KMS-11 (cell line): Measurements from ENCODE around the gene AOPEP.

Experiments used
- H2AFZ ChIP-seq: fragments of 200-600 bp; sonication (generic); 2 replicates; pipeline ENCODE4 v1.6.1; 2016; ENCODE audit warnings: antibody characterized with exemption, mixed run types, low read depth
- H3K27ac ChIP-seq: fragments of 200-600 bp; sonication (generic); 2 replicates; pipeline ENCODE4 v1.6.1; 2016; ENCODE audit warnings: mild to moderate bottlenecking, mixed run types
- H3K27me3 ChIP-seq: fragments of 200-600 bp; sonication (generic); 2 replicates; pipeline ENCODE4 v1.6.1; 2017; ENCODE audit warnings: mild to moderate bottlenecking, low read depth, mixed run types, moderate library complexity; ENCODE audit not compliant: insufficient read depth
- H3K36me3 ChIP-seq: fragments of 200-600 bp; sonication (generic); 2 replicates; pipeline ENCODE4 v1.6.1; 2017; ENCODE audit warnings: mild to moderate bottlenecking, mixed run types; ENCODE audit not compliant: insufficient read depth
- H3K4me1 ChIP-seq: fragments of 200-600 bp; sonication (generic); 2 replicates; pipeline ENCODE4 v1.6.1; 2016; ENCODE audit warnings: mild to moderate bottlenecking, low read depth, mixed run types; ENCODE audit not compliant: poor library complexity, severe bottlenecking
- H3K4me2 ChIP-seq: fragments of 200-600 bp; sonication (generic); 2 replicates; pipeline ENCODE4 v1.7.0; 2016; ENCODE audit warnings: mild to moderate bottlenecking, mixed run types
- H3K4me3 ChIP-seq: fragments of 200-600 bp; sonication (generic); IDR thresholded peaks from 2 replicates; pipeline ENCODE4 v1.6.1; 2017; ENCODE audit warnings: low read depth, low read length, mixed read lengths; ENCODE audit not compliant: insufficient read depth
- H3K79me2 ChIP-seq: fragments of 200-600 bp; sonication (generic); 2 replicates; pipeline ENCODE4 v1.6.1; 2016; ENCODE audit warnings: low read depth, mixed run types; ENCODE audit not compliant: insufficient read depth
- H3K9ac ChIP-seq: fragments of 200-600 bp; sonication (generic); 2 replicates; pipeline ENCODE4 v1.6.1; 2016; ENCODE audit warnings: mild to moderate bottlenecking, mixed run types
- H4K20me1 ChIP-seq: fragments of 200-600 bp; sonication (generic); 2 replicates; pipeline ENCODE4 v1.6.1; 2016; ENCODE audit warnings: mild to moderate bottlenecking, mixed run types; ENCODE audit not compliant: insufficient read depth
- TF ChIP-seq, protein P1 (sequence below): fragments of 200-600 bp; sonication (generic); conservative IDR thresholded peaks from 2 replicates; pipeline ENCODE4 v1.6.1; 2017; ENCODE audit warnings: low read depth, mild to moderate bottlenecking, antibody characterized with exemption, low read length, moderate library complexity, mixed read lengths

Gene AOPEP

DNA sequence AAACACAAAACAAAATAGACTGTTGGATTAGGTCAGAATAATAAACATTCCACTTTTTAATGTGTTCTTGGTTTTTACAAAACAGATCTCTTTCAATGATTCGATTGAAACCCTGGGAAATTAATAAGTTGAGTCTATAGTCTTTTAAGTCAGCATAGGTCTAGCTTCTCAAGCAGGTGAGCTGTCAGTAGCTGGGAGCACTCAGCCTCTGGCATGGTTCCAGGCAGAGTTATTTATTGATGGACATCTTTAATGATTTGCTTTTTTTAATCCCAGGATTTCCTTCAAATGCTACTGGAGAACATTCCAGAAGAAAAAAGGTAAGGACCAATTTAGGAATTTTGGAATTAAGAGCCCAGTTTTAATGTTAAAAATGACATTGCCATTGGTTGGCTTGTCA is 241.0 kb downstream of the AOPEP start:
- Histone ChIP-seq H2AFZ (no peak overlapping the region), H3K4me1 (no peaks in the 10 kb centered on the region), H4K20me1 (no peaks in the 10 kb centered on the region), H3K9ac (no peak overlapping the region), H3K79me2 (no peaks in the 10 kb centered on the region), H3K4me2 (no peak overlapping the region), H3K4me3 (no peak overlapping the region), H3K27ac (no peak overlapping the region), H3K27me3 (no peaks in the 10 kb centered on the region), H3K36me3 (no peaks in the 10 kb centered on the region)
- TF ChIP-seq, protein P1, sequence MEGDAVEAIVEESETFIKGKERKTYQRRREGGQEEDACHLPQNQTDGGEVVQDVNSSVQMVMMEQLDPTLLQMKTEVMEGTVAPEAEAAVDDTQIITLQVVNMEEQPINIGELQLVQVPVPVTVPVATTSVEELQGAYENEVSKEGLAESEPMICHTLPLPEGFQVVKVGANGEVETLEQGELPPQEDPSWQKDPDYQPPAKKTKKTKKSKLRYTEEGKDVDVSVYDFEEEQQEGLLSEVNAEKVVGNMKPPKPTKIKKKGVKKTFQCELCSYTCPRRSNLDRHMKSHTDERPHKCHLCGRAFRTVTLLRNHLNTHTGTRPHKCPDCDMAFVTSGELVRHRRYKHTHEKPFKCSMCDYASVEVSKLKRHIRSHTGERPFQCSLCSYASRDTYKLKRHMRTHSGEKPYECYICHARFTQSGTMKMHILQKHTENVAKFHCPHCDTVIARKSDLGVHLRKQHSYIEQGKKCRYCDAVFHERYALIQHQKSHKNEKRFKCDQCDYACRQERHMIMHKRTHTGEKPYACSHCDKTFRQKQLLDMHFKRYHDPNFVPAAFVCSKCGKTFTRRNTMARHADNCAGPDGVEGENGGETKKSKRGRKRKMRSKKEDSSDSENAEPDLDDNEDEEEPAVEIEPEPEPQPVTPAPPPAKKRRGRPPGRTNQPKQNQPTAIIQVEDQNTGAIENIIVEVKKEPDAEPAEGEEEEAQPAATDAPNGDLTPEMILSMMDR, result no peak

DNA sequence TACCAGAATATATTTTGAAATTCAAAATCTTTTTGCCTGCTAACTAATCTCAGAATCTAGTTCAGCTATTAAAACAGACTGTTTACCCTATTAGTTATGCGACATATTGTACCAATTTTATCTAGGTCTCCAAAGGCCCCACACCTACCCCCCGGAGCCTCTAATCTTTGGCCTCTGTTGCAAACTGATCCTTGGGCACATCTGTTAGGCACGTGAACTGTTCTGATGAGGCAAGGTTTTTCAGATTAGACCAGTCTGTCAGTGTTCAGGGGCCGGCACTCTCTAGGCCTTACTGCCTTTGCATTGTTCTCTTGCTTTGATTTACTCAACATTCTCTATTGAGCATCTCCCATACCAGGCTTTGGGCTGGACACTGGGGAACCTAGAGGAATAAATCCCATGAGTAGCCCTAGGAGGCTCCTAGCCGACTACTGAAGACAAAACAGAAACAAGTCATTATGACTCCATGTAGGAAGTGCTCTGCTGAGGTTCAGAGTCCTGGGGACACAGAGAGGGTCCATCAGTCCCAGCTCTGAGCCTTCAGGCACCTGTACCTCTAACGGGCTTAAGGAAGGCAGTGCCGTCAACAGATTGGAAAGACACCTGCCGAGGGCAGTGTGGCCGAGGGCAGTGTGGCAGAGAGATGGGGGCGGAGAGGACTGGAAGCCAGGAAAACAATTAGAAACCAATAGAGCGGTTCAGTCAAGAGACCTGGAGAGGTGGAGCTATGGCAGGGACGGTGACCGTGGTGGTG is 245.1 kb downstream of the AOPEP start:
- TF ChIP-seq, protein P1, result no peak
- Histone ChIP-seq H3K4me2 (no peak overlapping the region), H3K27me3 (no peaks in the 10 kb centered on the region), H3K27ac (no peak overlapping the region), H4K20me1 (no peaks in the 10 kb centered on the region), H3K9ac (no peak overlapping the region), H3K79me2 (no peaks in the 10 kb centered on the region), H3K4me3 (no peak overlapping the region), H2AFZ (no peak overlapping the region), H3K36me3 (no peaks in the 10 kb centered on the region), H3K4me1 (no peaks in the 10 kb centered on the region)

DNA sequence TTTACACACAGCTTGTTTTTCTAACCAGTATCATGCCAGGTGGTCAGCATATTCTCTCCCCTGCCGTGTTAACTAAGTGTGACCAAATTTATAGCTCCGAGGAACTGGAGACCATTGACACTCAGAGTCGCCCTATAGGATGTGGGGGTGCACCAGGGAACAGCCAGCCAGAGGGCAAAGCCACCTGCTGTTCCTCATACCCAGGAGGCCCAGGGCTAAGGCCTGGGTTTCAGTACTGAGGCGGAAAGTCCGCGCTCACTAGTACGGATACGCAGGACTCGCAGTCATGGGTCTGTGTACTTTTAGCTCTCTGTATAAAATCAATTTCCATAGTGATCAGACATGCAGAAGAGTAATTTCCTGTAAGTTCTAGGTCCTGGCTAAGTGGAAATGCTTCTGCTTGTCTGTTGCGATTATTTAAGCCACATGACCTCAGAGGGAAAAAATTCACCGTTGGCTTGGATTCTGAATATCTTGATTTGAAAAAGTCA is 247.0 kb downstream of the AOPEP start:
- Histone ChIP-seq H3K36me3 (no peaks in the 10 kb centered on the region), H3K4me3 (no peak overlapping the region), H3K4me2 (no peak overlapping the region), H3K79me2 (no peaks in the 10 kb centered on the region), H2AFZ (no peak overlapping the region), H3K27me3 (no peaks in the 10 kb centered on the region), H3K27ac (no peak overlapping the region), H3K4me1 (no peaks in the 10 kb centered on the region), H3K9ac (no peak overlapping the region), H4K20me1 (no peaks in the 10 kb centered on the region)
- TF ChIP-seq, protein P1, result no peak

DNA sequence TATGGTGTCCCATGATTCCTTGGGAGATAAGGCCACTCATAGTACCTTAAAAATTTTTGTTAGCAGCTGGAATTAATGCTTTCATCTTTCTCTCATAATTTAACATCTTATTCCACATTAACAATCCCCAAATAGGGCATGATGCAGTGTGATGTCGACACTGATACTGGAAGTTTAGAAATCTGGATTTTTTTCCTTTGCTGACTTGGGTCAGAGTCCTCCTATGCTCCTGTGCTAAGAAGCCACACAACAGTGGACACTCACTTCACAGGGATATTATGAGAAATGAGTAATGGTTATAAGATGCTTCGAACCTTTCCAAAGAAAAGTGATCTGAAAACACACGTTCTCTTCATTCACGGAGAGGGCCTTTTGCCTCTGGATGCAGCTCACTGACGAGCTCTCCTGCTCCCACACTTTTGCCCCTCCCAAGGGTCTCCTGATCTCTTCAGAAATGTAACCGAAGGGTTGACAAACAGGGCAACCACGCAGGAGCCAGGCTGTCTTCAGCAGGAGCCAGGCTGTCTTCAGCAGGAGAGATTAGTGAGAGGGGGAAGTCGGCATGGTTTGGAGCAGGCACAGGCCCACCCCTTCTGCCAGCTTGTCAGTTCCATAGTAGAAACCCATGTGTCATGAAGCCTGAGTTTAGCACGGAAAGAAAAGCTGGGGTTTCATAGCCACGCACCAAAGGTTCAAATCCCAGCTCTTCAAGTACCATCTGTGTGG is 247.8 kb downstream of the AOPEP start:
- Histone ChIP-seq H3K4me1 (no peaks in the 10 kb centered on the region), H3K36me3 (no peaks in the 10 kb centered on the region), H3K79me2 (no peaks in the 10 kb centered on the region), H2AFZ (no peak overlapping the region), H4K20me1 (no peaks in the 10 kb centered on the region), H3K4me2 (no peak overlapping the region), H3K27me3 (no peaks in the 10 kb centered on the region), H3K4me3 (no peak overlapping the region), H3K27ac (no peak overlapping the region), H3K9ac (no peak overlapping the region)
- TF ChIP-seq, protein P1, result no peak
